Measurements from ENCODE around the gene C2orf42. TPM values are rescaled to one million over a fixed set of nuclear protein-coding genes. Genes with fewer than 3 reads are reported as not detected.
"Not testable (repeated sequence)": the region's sequence is repeated elsewhere in the genome, so short reads cannot be mapped to it uniquely, and the experiment has no call there.

The C2orf42 gene
- total RNA-seq, 1 donor from 2014 or later, result 8.1 TPM

- no peak for TF ChIP-seq CTCF (conservative IDR thresholded peaks at IDR 0.05; ENCODE audit: low read depth, low read length)
- DNase-seq (ENCODE audit: low read depth), result no peak
- H3K4me3 ChIP-seq (ENCODE audit: low read depth, low read length), result no peak overlapping the region
Measured at GRCh38 chr2:70144443-70145143, 46.2 kb downstream of the C2orf42 start.

- no peak for TF ChIP-seq CTCF (conservative IDR thresholded peaks at IDR 0.05; ENCODE audit: low read depth, low read length)
- H3K4me3 ChIP-seq (ENCODE audit: low read depth, low read length), result peak overlapping the region; percentile 49
- no peak for DNase-seq (ENCODE audit: low read depth)
Measured at GRCh38 chr2:70143314-70144150, 47.3 kb downstream of the C2orf42 start.

- DNase-seq (ENCODE audit: low read depth), result peak; percentile 71
- peak; percentile 82 for TF ChIP-seq CTCF (conservative IDR thresholded peaks at IDR 0.05; ENCODE audit: low read depth, low read length)
- peak overlapping the region; percentile 49 for H3K4me3 ChIP-seq (ENCODE audit: low read depth, low read length)
Measured at GRCh38 chr2:70142590-70143313, 48.1 kb downstream of the C2orf42 start.

GRCh38 chr2:70141902-70142589 is 48.8 kb downstream of the C2orf42 start:
- DNase-seq (ENCODE audit: low read depth), result no peak
- TF ChIP-seq CTCF (conservative IDR thresholded peaks at IDR 0.05; ENCODE audit: low read depth, low read length), result no peak
- H3K4me3 ChIP-seq (ENCODE audit: low read depth, low read length), result peak overlapping the region; percentile 55

GRCh38 chr2:70141212-70141901 is 49.5 kb downstream of the C2orf42 start:
- peak; percentile 53 for TF ChIP-seq CTCF (conservative IDR thresholded peaks at IDR 0.05; ENCODE audit: low read depth, low read length)
- H3K4me3 ChIP-seq (ENCODE audit: low read depth, low read length), result peak overlapping the region; percentile 55
- peak; percentile 83 for DNase-seq (ENCODE audit: low read depth)

GRCh38 chr2:70140791-70141211 is 50.0 kb downstream of the C2orf42 start:
- no peak for DNase-seq (ENCODE audit: low read depth)
- no peak for TF ChIP-seq CTCF (conservative IDR thresholded peaks at IDR 0.05; ENCODE audit: low read depth, low read length)
- no peak overlapping the region for H3K4me3 ChIP-seq (ENCODE audit: low read depth, low read length)

GRCh38 chr2:70134323-70134983 is 56.4 kb downstream of the C2orf42 start:
- not testable (repeated sequence) for H3K4me3 ChIP-seq (ENCODE audit: low read depth, low read length); DNase-seq (ENCODE audit: low read depth)

Measured in epithelial cell of proximal tubule (primary cell).